ENCODE measurements around the gene HMGCS1.
"Not testable (repeated sequence)": the region's sequence is repeated elsewhere in the genome, so short reads cannot be mapped to it uniquely, and the experiment has no call there.

HMGCS1 gene

GRCh38 chr5:43313035-43313853, at the start of gene HMGCS1:
TSS of gene HMGCS1 (minus strand) at chr5:43313412. CDS start at chr5:43298965, 14,447 bp downstream.
- peak; percentile 100 for DNase-seq

GRCh38 chr5:43358726-43359125, 45.5 kb upstream of the HMGCS1 start:
- DNase-seq = no peak

GRCh38 chr5:43358301-43358700, 45.1 kb upstream of the HMGCS1 start:
- no peak for DNase-seq

- DNase-seq = no peak
These were observed 44.7 kb upstream of the HMGCS1 start for GRCh38 chr5:43357878-43358281.

- no peak for DNase-seq
These were observed 43.9 kb upstream of the HMGCS1 start for GRCh38 chr5:43357067-43357466.

GRCh38 chr5:43354774-43355173, 41.6 kb upstream of the HMGCS1 start:
- no peak for DNase-seq

- no peak for DNase-seq
These were observed 40.5 kb upstream of the HMGCS1 start for GRCh38 chr5:43353668-43354067.

- no peak for DNase-seq
These were observed 39.7 kb upstream of the HMGCS1 start for GRCh38 chr5:43352915-43353314.

GRCh38 chr5:43352131-43352530, 38.9 kb upstream of the HMGCS1 start:
- DNase-seq = no peak

GRCh38 chr5:43348861-43349363, 35.7 kb upstream of the HMGCS1 start:
- no peak for DNase-seq

- DNase-seq = no peak
These were observed 35.0 kb upstream of the HMGCS1 start for GRCh38 chr5:43348207-43348606.

- no peak for DNase-seq
These were observed 25.6 kb upstream of the HMGCS1 start for GRCh38 chr5:43338862-43339261.

- no peak for DNase-seq
These were observed 22.9 kb upstream of the HMGCS1 start for GRCh38 chr5:43336159-43336558.

GRCh38 chr5:43335681-43336080, 22.5 kb upstream of the HMGCS1 start:
- no peak for DNase-seq

- DNase-seq = no peak
These were observed 19.2 kb upstream of the HMGCS1 start for GRCh38 chr5:43332401-43332800.

- DNase-seq = not testable (repeated sequence)
These were observed 12.4 kb upstream of the HMGCS1 start for GRCh38 chr5:43325624-43326023.

- not testable (repeated sequence) for DNase-seq
These were observed 10.3 kb upstream of the HMGCS1 start for GRCh38 chr5:43323488-43323887.

- DNase-seq = no peak
These were observed 7.6 kb upstream of the HMGCS1 start for GRCh38 chr5:43320846-43321245.

GRCh38 chr5:43316421-43316820, 3.2 kb upstream of the HMGCS1 start:
- no peak for DNase-seq

GRCh38 chr5:43315682-43316081, 2.5 kb upstream of the HMGCS1 start:
- no peak for DNase-seq

GRCh38 chr5:43315263-43315662, 2.1 kb upstream of the HMGCS1 start:
- DNase-seq = no peak

GRCh38 chr5:43314724-43315123, 1.5 kb upstream of the HMGCS1 start:
- no peak for DNase-seq

- DNase-seq = no peak
These were observed 744 bp upstream of the HMGCS1 start for GRCh38 chr5:43313854-43314457.

GRCh38 chr5:43312699-43313034, 545 bp downstream of the HMGCS1 start:
- peak; percentile 58 for DNase-seq

Measured in NCI-H2171 treated with DMSO at 0.1 percent for 48 hours (cell line).